Mesenchymal stem cell (in vitro differentiated cells and primary cell): ENCODE measurements around the gene DPY19L3.

Experiments used
- DNase-seq: peaks from one replicate; pipeline ENCODE4 v3.0.0-alpha.2; 2013
- H2AFZ ChIP-seq: one replicate; pipeline ENCODE4 v1.6.1; 2013; ENCODE audit warnings: low read depth, mild to moderate bottlenecking, control low read depth, inconsistent platforms, low read length, moderate library complexity
- H2AK5ac ChIP-seq: 2 replicates; pipeline ENCODE4 v1.6.1; 2013; ENCODE audit warnings: low read length, moderate library complexity, mild to moderate bottlenecking, inconsistent platforms; ENCODE audit not compliant: severe bottlenecking
- H2BK120ac ChIP-seq: one replicate; pipeline ENCODE4 v1.6.1; 2013; ENCODE audit warnings: low read depth, mild to moderate bottlenecking, inconsistent platforms, low read length, moderate library complexity
- H2BK12ac ChIP-seq, 2 experiments: one replicate each; pipeline ENCODE4 v1.6.1; 2013; ENCODE audit warnings: inconsistent platforms in 2 of 2, low read length in 2 of 2, mild to moderate bottlenecking in 2 of 2, moderate library complexity in 2 of 2, control low read depth in 1 of 2
- H2BK15ac ChIP-seq: one replicate; pipeline ENCODE4 v1.6.1; 2013; ENCODE audit warnings: mild to moderate bottlenecking, low read depth, inconsistent platforms; ENCODE audit not compliant: poor library complexity, severe bottlenecking
- H2BK5ac ChIP-seq: 2 replicates; pipeline ENCODE4 v1.6.1; 2013; ENCODE audit warnings: low read depth, mild to moderate bottlenecking, low read length, control low read depth, inconsistent platforms; ENCODE audit not compliant: poor library complexity, severe bottlenecking
- H3K14ac ChIP-seq, 2 experiments: one replicate each; pipeline ENCODE4 v1.6.1; 2013; ENCODE audit warnings: inconsistent platforms in 2 of 2, low read length in 2 of 2, control low read depth in 1 of 2, mild to moderate bottlenecking in 1 of 2, moderate library complexity in 1 of 2
- H3K18ac ChIP-seq, 2 experiments: one replicate each; pipeline ENCODE4 v1.6.1; 2013; ENCODE audit warnings: inconsistent platforms in 2 of 2, low read length in 2 of 2, control low read depth in 1 of 2, low read depth in 1 of 2, mild to moderate bottlenecking in 1 of 2
- H3K23ac ChIP-seq, 2 experiments: one replicate each; pipeline ENCODE4 v1.6.1; 2013; ENCODE audit warnings: inconsistent platforms in 2 of 2, low read length in 2 of 2, mild to moderate bottlenecking in 2 of 2, moderate library complexity in 2 of 2, control low read depth in 1 of 2
- H3K27ac ChIP-seq: 2 replicates; pipeline ENCODE4 v1.5.1; 2013; ENCODE audit warnings: mild to moderate bottlenecking, moderate library complexity, low read length, control low read depth, inconsistent platforms; ENCODE audit not compliant: poor library complexity, severe bottlenecking
- H3K27me3 ChIP-seq, 2 experiments: 2 replicates each; pipeline versions ENCODE4 v1.6.1 to v1.7.0; 2013; ENCODE audit warnings: low read length in 2 of 2, mild to moderate bottlenecking in 2 of 2, moderate library complexity in 2 of 2, control low read depth in 1 of 2, inconsistent platforms in 1 of 2; ENCODE audit not compliant: control insufficient read depth in 1 of 2, insufficient read depth in 1 of 2
- H3K36me3 ChIP-seq, 2 experiments: 2 replicates each; pipeline versions ENCODE4 v1.6.1 to v1.7.0; 2013; ENCODE audit warnings: low read length in 2 of 2, control low read depth in 1 of 2, inconsistent platforms in 1 of 2, low read depth in 1 of 2, mild to moderate bottlenecking in 1 of 2; ENCODE audit not compliant: insufficient read depth in 2 of 2, control insufficient read depth in 1 of 2
- H3K4ac ChIP-seq, 2 experiments: one replicate each; pipeline ENCODE4 v1.6.1; 2013; ENCODE audit warnings: inconsistent platforms in 2 of 2, low read length in 2 of 2, mild to moderate bottlenecking in 2 of 2, moderate library complexity in 2 of 2, control low read depth in 1 of 2, low read depth in 1 of 2
- H3K4me1 ChIP-seq: 2 replicates; pipeline ENCODE4 v1.6.1; 2013; ENCODE audit warnings: low read depth, low read length, control low read depth; ENCODE audit not compliant: control insufficient read depth, insufficient read depth
- H3K4me2 ChIP-seq: 2 replicates; pipeline ENCODE4 v1.6.1; 2013; ENCODE audit warnings: low read length, mild to moderate bottlenecking, inconsistent platforms; ENCODE audit not compliant: poor library complexity, severe bottlenecking
- H3K4me3 ChIP-seq, 2 experiments: 2 replicates each; pipeline versions ENCODE4 v1.5.1 to v1.7.0; 2013; ENCODE audit warnings: low read length in 2 of 2, mild to moderate bottlenecking in 2 of 2, control low read depth in 1 of 2, low read depth in 1 of 2; ENCODE audit not compliant: insufficient read depth in 1 of 2
- H3K79me1 ChIP-seq: replicated peaks from 2 replicates; pipeline ENCODE4 v1.6.1; 2013; ENCODE audit warnings: mild to moderate bottlenecking, control low read depth, low read length, inconsistent platforms; ENCODE audit not compliant: poor library complexity, severe bottlenecking
- H3K9ac ChIP-seq: 2 replicates; pipeline ENCODE4 v1.7.0; 2013; ENCODE audit warnings: mild to moderate bottlenecking, low read length, moderate library complexity
- H3K9me3 ChIP-seq: 2 replicates; pipeline ENCODE4 v1.7.0; 2013; ENCODE audit warnings: mild to moderate bottlenecking, low read length; ENCODE audit not compliant: control insufficient read depth
- H4K8ac ChIP-seq: one replicate; pipeline ENCODE4 v1.6.1; 2013; ENCODE audit warnings: inconsistent platforms, mild to moderate bottlenecking, low read length, moderate library complexity
- H4K91ac ChIP-seq: one replicate; pipeline ENCODE4 v1.6.1; 2013; ENCODE audit warnings: mild to moderate bottlenecking, low read length, inconsistent platforms
- WGBS: methylation state at CpG from one replicate; pipeline ENCODE4 v1.1.7; 2013; ENCODE audit warnings: mixed read lengths; 5-methylcytosine and 5-hydroxymethylcytosine counted together

DPY19L3 gene

DNA sequence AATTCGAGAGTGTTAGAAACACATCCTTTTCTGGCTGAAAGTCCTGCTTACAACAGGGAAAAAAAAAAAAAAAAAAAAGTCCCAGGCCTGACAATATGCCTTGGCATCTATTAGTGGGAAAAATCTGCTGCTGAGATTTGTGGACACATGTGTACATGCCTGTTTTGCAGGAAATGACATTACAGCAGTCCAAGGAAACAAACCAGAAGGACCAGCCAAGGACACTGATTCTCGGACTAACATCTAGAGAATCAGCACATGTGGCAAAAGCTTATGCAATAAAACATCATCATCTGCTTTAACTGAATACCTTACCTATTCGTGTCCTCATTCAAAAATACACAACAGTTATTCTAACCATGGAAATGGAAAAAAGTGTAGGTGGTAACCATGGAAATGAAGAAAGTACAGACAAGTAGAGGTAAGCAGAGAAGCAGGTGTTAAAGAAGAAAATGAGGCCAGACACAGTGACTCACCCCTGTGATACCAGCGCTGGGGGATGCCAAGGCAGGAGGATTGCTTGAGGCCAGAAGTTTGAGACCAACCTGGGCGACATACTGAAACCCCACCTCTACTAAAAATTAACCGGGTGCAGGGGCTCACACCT, 9.4 kb upstream of the DPY19L3 start:
- H4K91ac ChIP-seq, result no peak overlapping the region
- no peaks in the 10 kb centered on the region for H3K9me3 ChIP-seq
- no peak overlapping the region for H3K18ac ChIP-seq
- DNase-seq, result no peak
- no peak overlapping the region for H3K9ac ChIP-seq
- H3K79me1 ChIP-seq, result peaks cover 4% of the 10 kb centered on the region
- H3K4ac ChIP-seq, result no peak overlapping the region
- H3K4me1 ChIP-seq, result peaks cover 3% of the 10 kb centered on the region
- no peak overlapping the region for H2AFZ ChIP-seq
- no peak overlapping the region for H4K8ac ChIP-seq
- H3K4me3 ChIP-seq, result no peak overlapping the region
- H2BK15ac ChIP-seq, result no peak overlapping the region
- no peaks in the 10 kb centered on the region for H3K27me3 ChIP-seq
- H2BK12ac ChIP-seq, result no peak overlapping the region
- no peak overlapping the region for H3K23ac ChIP-seq
- H2BK120ac ChIP-seq, result no peak overlapping the region
- H3K14ac ChIP-seq, result no peak overlapping the region
- no peak overlapping the region for H3K27ac ChIP-seq
- H3K4me2 ChIP-seq, result no peak overlapping the region
- H2AK5ac ChIP-seq, result peak overlapping the region; percentile 47
- H2BK5ac ChIP-seq, result no peak overlapping the region
- 98% methylated on average over 5 of the region's 6 CpGs for WGBS
- peaks cover 6 to 23% of the 10 kb centered on the region in 2 experiments for H3K36me3 ChIP-seq

DNA sequence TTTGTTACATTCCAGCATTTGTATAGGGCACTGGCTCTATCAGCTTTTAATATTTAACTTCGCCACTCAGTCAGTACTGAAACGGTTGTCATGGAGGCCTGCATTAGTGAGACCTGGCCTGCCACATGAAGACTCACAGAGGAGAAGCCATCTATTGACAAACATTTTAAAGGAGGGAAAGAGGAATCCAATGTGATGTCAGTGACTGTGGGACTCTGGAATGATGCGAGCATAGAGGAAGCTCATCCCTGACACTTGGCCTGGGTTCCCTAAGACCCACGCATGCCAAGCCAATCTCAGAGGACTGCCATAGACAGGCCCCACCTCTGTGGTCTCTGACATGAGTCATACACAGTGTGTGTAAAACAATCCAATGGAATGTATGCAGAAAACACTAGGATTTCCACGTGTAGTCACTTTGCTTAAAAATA, 7.9 kb upstream of the DPY19L3 start:
- Histone ChIP-seq H4K91ac (no peak overlapping the region), H2BK5ac (no peak overlapping the region), H3K4me1 (peaks cover 3% of the 10 kb centered on the region), H3K4me2 (peak overlapping the region; percentile 43), H2AFZ (no peak overlapping the region), H4K8ac (no peak overlapping the region), H3K36me3 (peaks cover 3 to 17% of the 10 kb centered on the region in 2 experiments), H2BK120ac (no peak overlapping the region), H3K4ac (no peak overlapping the region), H3K27me3 (no peaks in the 10 kb centered on the region), H3K9me3 (no peaks in the 10 kb centered on the region), H3K27ac (peak overlapping the region; percentile 64), H3K79me1 (peaks cover 7% of the 10 kb centered on the region), H3K4me3 (no peak overlapping the region), H3K18ac (no peak overlapping the region), H3K23ac (no peak overlapping the region), H2BK15ac (no peak overlapping the region), H3K9ac (no peak overlapping the region), H2AK5ac (no peak overlapping the region), H3K14ac (no peak overlapping the region), H2BK12ac (no peak overlapping the region)
- DNase-seq, result peak; percentile 62
- WGBS, result 52% methylated on average over 5 of the region's 5 CpGs

DNA sequence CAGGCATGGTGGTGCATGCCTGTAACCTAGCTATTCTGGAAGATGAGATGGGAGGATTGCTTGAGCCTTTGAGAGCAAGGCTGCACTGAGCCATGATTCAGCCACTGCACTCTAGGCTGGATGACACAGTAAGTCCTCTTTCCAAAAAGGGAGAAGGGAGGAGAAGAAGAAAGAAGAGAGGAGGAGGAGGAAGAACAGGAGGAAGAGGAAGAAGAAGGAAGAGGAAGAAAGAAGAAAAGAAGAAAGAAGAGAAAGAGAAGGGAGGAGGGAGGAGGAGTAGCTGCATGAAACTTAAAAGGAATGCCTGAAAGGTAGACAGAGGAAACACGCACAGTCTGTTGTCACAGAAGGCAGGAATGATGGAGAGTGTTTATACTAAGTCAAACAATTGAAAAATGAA, 3.6 kb upstream of the DPY19L3 start:
- no peak for DNase-seq
- H2BK120ac ChIP-seq, result no peak overlapping the region
- no peaks in the 10 kb centered on the region for H3K9me3 ChIP-seq
- no peak overlapping the region for H3K9ac ChIP-seq
- no peaks in the 10 kb centered on the region for H3K36me3 ChIP-seq
- H3K18ac ChIP-seq, result no peak overlapping the region
- H4K8ac ChIP-seq, result no peak overlapping the region
- no peak overlapping the region for H3K4me3 ChIP-seq
- no peak overlapping the region for H2AK5ac ChIP-seq
- H3K4me2 ChIP-seq, result no peak overlapping the region
- WGBS, result 95% methylated on average over 1 of the region's 1 CpG
- H3K4ac ChIP-seq, result no peak overlapping the region
- H3K27me3 ChIP-seq, result no peaks in the 10 kb centered on the region
- H3K4me1 ChIP-seq, result peaks cover 8% of the 10 kb centered on the region
- H3K14ac ChIP-seq, result no peak overlapping the region
- H3K23ac ChIP-seq, result no peak overlapping the region
- no peak overlapping the region for H2AFZ ChIP-seq
- H2BK5ac ChIP-seq, result no peak overlapping the region
- no peak overlapping the region for H3K27ac ChIP-seq
- H2BK15ac ChIP-seq, result no peak overlapping the region
- peaks cover 15% of the 10 kb centered on the region for H3K79me1 ChIP-seq
- no peak overlapping the region for H4K91ac ChIP-seq
- H2BK12ac ChIP-seq, result no peak overlapping the region

DNA sequence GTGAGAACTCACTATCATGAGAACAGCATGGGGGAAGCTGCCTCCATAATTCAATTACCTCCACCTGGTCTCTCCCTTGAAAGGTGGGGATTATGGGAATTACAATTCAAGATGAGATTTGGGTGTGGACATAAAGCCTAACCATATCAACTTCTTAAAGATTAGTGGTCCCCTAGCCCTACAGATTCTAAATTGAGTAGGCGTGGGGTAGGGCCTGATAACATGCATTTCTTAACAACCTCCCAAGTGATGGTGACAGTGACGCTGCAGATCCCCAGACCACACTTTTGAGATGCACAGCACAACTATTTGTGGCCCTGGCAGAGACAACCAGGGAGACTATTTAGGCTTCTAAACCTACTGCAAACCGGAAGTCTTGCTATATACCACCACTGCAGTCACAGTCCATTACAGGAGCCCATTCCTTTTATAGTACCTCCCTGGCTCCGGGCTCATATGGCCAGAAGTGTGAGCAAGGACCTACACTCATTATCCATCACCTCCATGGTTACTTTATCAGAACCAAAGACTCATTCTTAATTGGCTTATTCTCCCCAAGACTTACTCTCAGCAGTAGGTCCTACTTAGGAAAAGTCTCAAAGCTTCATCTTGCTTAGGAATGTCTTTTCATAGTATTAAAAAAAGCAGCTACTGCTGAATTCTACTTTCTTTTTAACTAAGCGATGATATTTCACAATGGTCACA, 2.1 kb upstream of the DPY19L3 start:
- H3K18ac ChIP-seq, result no peak overlapping the region

More for the DNA sequence above, 2.1 kb upstream of the DPY19L3 start:
- Histone ChIP-seq H3K4me2 (no peak overlapping the region), H3K4me3 (peak overlapping the region in 1 of 2 experiments; percentile 26), H3K79me1 (peaks cover 23% of the 10 kb centered on the region), H3K9me3 (no peaks in the 10 kb centered on the region), H3K4ac (no peak overlapping the region), H3K14ac (no peak overlapping the region), H3K23ac (peak overlapping the region in 1 of 2 experiments; percentile 70), H3K4me1 (peaks cover 9% of the 10 kb centered on the region), H2BK5ac (no peak overlapping the region), H2BK12ac (no peak overlapping the region), H2AFZ (no peak overlapping the region), H2BK120ac (no peak overlapping the region), H4K8ac (no peak overlapping the region), H3K36me3 (peaks cover 4 to 6% of the 10 kb centered on the region in 2 experiments), H4K91ac (no peak overlapping the region), H3K9ac (no peak overlapping the region), H3K27me3 (no peaks in the 10 kb centered on the region), H2AK5ac (no peak overlapping the region), H3K27ac (no peak overlapping the region), H2BK15ac (no peak overlapping the region)
- no peak for DNase-seq
- 84% methylated on average over 4 of the region's 5 CpGs for WGBS
